ENCODE results near the gene ZBTB45. TPM values are rescaled to one million over a fixed set of nuclear protein-coding genes. Genes with fewer than 3 reads are reported as not detected.

The ZBTB45 gene
- total RNA-seq, 1 experiment from 2014 or later: 19.7 TPM

DNA sequence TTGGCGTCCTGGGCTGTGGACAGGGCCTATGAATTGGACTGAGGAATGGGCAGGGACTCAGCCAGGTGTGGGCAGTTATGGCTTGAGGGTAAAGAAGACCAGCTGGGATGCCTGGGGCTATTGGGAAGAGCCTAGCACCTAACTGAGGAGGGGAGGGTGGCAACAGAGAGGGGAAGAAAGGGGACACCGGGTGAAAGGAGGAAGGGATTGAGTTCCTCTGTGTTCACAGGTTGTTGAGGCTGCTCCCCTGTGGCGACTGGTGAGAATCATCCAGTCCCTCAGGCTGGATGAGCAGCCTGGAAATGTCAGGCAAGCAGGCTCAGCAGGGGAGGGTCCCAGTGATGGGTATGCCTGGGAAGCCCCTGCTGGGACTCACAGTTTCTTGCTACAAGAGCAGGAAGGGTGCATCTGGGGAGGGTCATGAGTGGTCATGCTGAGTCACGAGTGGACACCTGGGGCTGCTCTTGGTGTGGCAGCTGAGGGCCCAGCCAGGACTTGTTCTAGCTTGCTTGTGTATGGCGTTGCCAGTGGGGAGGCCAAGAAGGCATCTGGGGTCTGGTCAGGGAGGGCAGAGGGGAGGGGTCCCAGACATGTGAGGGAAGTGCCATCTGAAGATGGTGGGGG is 51.3 kb downstream of the ZBTB45 start:
- H3K27me3 Mint-ChIP-seq (ENCODE audit: low read depth): peaks cover 18% of the 10 kb centered on the region
- no peaks in the 10 kb centered on the region for H3K9me3 Mint-ChIP-seq
- peaks cover 12% of the 10 kb centered on the region for H3K4me1 Mint-ChIP-seq
- POLR2A ChIA-PET: no interaction called here
- CTCF ChIA-PET: interaction anchor here (1.3 kb wide), 1 partner anchor 129 kb away, joined by 3 read pairs; no protein-coding TSS in a partner anchor
- H3K36me3 Mint-ChIP-seq: no peaks in the 10 kb centered on the region
- TF ChIP-seq, protein P1, sequence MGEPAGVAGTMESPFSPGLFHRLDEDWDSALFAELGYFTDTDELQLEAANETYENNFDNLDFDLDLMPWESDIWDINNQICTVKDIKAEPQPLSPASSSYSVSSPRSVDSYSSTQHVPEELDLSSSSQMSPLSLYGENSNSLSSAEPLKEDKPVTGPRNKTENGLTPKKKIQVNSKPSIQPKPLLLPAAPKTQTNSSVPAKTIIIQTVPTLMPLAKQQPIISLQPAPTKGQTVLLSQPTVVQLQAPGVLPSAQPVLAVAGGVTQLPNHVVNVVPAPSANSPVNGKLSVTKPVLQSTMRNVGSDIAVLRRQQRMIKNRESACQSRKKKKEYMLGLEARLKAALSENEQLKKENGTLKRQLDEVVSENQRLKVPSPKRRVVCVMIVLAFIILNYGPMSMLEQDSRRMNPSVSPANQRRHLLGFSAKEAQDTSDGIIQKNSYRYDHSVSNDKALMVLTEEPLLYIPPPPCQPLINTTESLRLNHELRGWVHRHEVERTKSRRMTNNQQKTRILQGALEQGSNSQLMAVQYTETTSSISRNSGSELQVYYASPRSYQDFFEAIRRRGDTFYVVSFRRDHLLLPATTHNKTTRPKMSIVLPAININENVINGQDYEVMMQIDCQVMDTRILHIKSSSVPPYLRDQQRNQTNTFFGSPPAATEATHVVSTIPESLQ (CRISPR knock-in tag; IDR thresholded peaks at IDR 0.05): no peak
- H3K4me3 Mint-ChIP-seq: peak overlapping the region; percentile 73
- no peak for DNase-seq (ENCODE audit: low spot score)
- ATAC-seq: no peak
- H3K27ac Mint-ChIP-seq: no peak overlapping the region

DNA sequence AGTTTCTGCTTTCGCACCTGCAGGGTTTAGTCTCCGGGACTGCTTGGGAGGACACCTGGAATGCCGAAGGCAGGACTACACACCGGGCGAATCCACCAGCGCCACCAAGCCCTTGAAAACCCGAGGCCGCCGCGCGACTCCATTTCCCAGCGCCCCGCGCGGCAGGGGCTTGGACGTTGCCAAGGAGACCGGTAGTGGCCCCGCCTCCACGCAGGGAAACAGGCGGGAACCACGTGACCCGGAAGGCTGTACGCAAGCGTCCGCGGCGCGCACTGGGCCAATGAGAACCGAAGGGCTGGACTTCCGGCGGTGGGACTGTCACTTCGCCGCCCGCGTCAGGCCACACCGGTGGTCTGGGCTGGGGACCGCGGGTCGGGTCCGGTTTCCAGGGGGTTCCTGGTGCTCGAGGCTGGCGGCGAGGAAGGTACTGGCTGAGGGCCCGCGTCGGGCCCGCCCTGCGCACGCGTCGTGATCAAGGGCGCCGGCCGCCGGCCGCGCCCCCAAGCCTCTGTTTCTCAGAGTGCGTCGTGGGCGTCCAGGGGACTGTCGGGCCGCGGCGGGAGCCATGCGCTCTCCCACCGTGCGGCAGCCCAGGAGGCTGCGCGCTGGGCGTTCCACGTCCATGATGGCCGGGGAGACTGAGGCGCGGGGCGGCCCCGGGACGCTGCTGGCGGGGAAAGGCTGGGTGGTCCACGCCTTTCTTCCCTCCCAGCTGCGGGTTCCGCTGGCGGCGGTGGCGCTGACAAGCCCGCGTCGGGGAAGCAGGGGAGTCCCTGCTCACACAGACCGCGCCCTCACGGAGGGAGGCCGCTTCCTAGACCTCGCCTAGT is 52.6 kb downstream of the ZBTB45 start, which contains the start of gene ZNF324:
ZNF324 (plus strand) TSS at position 321 of the 830 bp plus-strand sequence. CDS start 2,106 bp downstream, outside the sequence.
- POLR2A ChIA-PET: no interaction called here
- Mint-ChIP-seq H3K36me3 (no peaks in the 10 kb centered on the region), H3K27ac (no peak within 1 kb of the TSS; the same call in 1 of the 2 replicates), H3K4me1 (peaks cover 12% of the 10 kb centered on the region), H3K27me3 (ENCODE audit: low read depth) (peaks cover 28% of the 10 kb centered on the region), H3K4me3 (peak within 1 kb of the TSS; percentile 73), H3K9me3 (no peaks in the 10 kb centered on the region)
- ATAC-seq: peak; percentile 91
- peak; percentile 99 for DNase-seq (ENCODE audit: low spot score)
- CTCF ChIA-PET: interaction anchor here (0.6 to 1.3 kb wide), 4 partner anchors 17 to 128 kb away, joined by 3 to 4 read pairs (median 3); no protein-coding TSS in a partner anchor
- no peak for TF ChIP-seq ZNF317 (CRISPR knock-in tag; IDR thresholded peaks at IDR 0.05; ENCODE audit: borderline replicate concordance, low read depth)
- TF ChIP-seq, protein P2, sequence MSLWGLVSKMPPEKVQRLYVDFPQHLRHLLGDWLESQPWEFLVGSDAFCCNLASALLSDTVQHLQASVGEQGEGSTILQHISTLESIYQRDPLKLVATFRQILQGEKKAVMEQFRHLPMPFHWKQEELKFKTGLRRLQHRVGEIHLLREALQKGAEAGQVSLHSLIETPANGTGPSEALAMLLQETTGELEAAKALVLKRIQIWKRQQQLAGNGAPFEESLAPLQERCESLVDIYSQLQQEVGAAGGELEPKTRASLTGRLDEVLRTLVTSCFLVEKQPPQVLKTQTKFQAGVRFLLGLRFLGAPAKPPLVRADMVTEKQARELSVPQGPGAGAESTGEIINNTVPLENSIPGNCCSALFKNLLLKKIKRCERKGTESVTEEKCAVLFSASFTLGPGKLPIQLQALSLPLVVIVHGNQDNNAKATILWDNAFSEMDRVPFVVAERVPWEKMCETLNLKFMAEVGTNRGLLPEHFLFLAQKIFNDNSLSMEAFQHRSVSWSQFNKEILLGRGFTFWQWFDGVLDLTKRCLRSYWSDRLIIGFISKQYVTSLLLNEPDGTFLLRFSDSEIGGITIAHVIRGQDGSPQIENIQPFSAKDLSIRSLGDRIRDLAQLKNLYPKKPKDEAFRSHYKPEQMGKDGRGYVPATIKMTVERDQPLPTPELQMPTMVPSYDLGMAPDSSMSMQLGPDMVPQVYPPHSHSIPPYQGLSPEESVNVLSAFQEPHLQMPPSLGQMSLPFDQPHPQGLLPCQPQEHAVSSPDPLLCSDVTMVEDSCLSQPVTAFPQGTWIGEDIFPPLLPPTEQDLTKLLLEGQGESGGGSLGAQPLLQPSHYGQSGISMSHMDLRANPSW (CRISPR knock-in tag; conservative IDR thresholded peaks at IDR 0.05; ENCODE audit: low read depth): no peak
- TF ChIP-seq PRRX2 (CRISPR knock-in tag; IDR thresholded peaks at IDR 0.05): no peak
- TF ChIP-seq HMGA2 (CRISPR knock-in tag; IDR thresholded peaks at IDR 0.05): no peak
- TF ChIP-seq, protein P3, sequence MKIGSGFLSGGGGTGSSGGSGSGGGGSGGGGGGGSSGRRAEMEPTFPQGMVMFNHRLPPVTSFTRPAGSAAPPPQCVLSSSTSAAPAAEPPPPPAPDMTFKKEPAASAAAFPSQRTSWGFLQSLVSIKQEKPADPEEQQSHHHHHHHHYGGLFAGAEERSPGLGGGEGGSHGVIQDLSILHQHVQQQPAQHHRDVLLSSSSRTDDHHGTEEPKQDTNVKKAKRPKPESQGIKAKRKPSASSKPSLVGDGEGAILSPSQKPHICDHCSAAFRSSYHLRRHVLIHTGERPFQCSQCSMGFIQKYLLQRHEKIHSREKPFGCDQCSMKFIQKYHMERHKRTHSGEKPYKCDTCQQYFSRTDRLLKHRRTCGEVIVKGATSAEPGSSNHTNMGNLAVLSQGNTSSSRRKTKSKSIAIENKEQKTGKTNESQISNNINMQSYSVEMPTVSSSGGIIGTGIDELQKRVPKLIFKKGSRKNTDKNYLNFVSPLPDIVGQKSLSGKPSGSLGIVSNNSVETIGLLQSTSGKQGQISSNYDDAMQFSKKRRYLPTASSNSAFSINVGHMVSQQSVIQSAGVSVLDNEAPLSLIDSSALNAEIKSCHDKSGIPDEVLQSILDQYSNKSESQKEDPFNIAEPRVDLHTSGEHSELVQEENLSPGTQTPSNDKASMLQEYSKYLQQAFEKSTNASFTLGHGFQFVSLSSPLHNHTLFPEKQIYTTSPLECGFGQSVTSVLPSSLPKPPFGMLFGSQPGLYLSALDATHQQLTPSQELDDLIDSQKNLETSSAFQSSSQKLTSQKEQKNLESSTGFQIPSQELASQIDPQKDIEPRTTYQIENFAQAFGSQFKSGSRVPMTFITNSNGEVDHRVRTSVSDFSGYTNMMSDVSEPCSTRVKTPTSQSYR (CRISPR knock-in tag; IDR thresholded peaks at IDR 0.05): no peak
- TF ChIP-seq TEAD1 (CRISPR knock-in tag; IDR thresholded peaks at IDR 0.05): peak; percentile 52; the same call in 1 of the 2 replicates
- TF ChIP-seq, protein P4, sequence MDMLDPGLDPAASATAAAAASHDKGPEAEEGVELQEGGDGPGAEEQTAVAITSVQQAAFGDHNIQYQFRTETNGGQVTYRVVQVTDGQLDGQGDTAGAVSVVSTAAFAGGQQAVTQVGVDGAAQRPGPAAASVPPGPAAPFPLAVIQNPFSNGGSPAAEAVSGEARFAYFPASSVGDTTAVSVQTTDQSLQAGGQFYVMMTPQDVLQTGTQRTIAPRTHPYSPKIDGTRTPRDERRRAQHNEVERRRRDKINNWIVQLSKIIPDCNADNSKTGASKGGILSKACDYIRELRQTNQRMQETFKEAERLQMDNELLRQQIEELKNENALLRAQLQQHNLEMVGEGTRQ (CRISPR knock-in tag; IDR thresholded peaks at IDR 0.05): peak; percentile 98
- TF ChIP-seq, protein P5, sequence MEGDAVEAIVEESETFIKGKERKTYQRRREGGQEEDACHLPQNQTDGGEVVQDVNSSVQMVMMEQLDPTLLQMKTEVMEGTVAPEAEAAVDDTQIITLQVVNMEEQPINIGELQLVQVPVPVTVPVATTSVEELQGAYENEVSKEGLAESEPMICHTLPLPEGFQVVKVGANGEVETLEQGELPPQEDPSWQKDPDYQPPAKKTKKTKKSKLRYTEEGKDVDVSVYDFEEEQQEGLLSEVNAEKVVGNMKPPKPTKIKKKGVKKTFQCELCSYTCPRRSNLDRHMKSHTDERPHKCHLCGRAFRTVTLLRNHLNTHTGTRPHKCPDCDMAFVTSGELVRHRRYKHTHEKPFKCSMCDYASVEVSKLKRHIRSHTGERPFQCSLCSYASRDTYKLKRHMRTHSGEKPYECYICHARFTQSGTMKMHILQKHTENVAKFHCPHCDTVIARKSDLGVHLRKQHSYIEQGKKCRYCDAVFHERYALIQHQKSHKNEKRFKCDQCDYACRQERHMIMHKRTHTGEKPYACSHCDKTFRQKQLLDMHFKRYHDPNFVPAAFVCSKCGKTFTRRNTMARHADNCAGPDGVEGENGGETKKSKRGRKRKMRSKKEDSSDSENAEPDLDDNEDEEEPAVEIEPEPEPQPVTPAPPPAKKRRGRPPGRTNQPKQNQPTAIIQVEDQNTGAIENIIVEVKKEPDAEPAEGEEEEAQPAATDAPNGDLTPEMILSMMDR (IDR thresholded peaks at IDR 0.05): no peak
- TF ChIP-seq NFATC4 (CRISPR knock-in tag; IDR thresholded peaks at IDR 0.05): no peak
- TF ChIP-seq, protein P6, sequence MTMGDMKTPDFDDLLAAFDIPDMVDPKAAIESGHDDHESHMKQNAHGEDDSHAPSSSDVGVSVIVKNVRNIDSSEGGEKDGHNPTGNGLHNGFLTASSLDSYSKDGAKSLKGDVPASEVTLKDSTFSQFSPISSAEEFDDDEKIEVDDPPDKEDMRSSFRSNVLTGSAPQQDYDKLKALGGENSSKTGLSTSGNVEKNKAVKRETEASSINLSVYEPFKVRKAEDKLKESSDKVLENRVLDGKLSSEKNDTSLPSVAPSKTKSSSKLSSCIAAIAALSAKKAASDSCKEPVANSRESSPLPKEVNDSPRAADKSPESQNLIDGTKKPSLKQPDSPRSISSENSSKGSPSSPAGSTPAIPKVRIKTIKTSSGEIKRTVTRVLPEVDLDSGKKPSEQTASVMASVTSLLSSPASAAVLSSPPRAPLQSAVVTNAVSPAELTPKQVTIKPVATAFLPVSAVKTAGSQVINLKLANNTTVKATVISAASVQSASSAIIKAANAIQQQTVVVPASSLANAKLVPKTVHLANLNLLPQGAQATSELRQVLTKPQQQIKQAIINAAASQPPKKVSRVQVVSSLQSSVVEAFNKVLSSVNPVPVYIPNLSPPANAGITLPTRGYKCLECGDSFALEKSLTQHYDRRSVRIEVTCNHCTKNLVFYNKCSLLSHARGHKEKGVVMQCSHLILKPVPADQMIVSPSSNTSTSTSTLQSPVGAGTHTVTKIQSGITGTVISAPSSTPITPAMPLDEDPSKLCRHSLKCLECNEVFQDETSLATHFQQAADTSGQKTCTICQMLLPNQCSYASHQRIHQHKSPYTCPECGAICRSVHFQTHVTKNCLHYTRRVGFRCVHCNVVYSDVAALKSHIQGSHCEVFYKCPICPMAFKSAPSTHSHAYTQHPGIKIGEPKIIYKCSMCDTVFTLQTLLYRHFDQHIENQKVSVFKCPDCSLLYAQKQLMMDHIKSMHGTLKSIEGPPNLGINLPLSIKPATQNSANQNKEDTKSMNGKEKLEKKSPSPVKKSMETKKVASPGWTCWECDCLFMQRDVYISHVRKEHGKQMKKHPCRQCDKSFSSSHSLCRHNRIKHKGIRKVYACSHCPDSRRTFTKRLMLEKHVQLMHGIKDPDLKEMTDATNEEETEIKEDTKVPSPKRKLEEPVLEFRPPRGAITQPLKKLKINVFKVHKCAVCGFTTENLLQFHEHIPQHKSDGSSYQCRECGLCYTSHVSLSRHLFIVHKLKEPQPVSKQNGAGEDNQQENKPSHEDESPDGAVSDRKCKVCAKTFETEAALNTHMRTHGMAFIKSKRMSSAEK (CRISPR knock-in tag; IDR thresholded peaks at IDR 0.05; ENCODE audit: borderline replicate concordance): no peak
- TF ChIP-seq, protein P7, sequence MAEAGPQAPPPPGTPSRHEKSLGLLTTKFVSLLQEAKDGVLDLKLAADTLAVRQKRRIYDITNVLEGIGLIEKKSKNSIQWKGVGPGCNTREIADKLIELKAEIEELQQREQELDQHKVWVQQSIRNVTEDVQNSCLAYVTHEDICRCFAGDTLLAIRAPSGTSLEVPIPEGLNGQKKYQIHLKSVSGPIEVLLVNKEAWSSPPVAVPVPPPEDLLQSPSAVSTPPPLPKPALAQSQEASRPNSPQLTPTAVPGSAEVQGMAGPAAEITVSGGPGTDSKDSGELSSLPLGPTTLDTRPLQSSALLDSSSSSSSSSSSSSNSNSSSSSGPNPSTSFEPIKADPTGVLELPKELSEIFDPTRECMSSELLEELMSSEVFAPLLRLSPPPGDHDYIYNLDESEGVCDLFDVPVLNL (CRISPR knock-in tag; IDR thresholded peaks at IDR 0.05; ENCODE audit: borderline replicate concordance, low read depth): no peak
- no peak for TF ChIP-seq ZNF219 (CRISPR knock-in tag; IDR thresholded peaks at IDR 0.05; ENCODE audit: borderline replicate concordance)
- no peak for TF ChIP-seq GRHL2 (CRISPR knock-in tag; IDR thresholded peaks at IDR 0.05; ENCODE audit: insufficient replicate concordance, severe bottlenecking)
- 0 out of 2 replicates have a peak, but pooled peaks have one; percentile 55 for TF ChIP-seq CREM (CRISPR knock-in tag; IDR thresholded peaks at IDR 0.05)

Measured in WTC11 (cell line).